Measurements from ENCODE around the gene M1AP. TPM values are rescaled to one million over a fixed set of nuclear protein-coding genes. Genes with fewer than 3 reads are reported as not detected.

Gene M1AP
- total RNA-seq, 1 donor from 2014 or later, result 1.4 TPM

- no peaks in the 10 kb centered on the region for H3K4me1 ChIP-seq
- no peaks in the 10 kb centered on the region for H3K9me3 ChIP-seq
- H3K27me3 ChIP-seq, result no peaks in the 10 kb centered on the region
- H3K27ac ChIP-seq, result no peak overlapping the region
- ATAC-seq (no peak), DNase-seq (no peak)
- no peaks in the 10 kb centered on the region for H3K36me3 ChIP-seq
- H3K4me3 ChIP-seq, result no peak overlapping the region
- TF ChIP-seq CTCF (IDR thresholded peaks at IDR 0.05), result no peak
- intact Hi-C loops (cut with DNase I), result no loop called here
Measured at GRCh38 chr2:74620671-74621070, 27.5 kb downstream of the M1AP start.

GRCh38 chr2:74619651-74620297 lies 28.4 kb downstream of the M1AP start:
- intact Hi-C loops (cut with DNase I), result no loop called here
- DNase-seq (no peak), ATAC-seq (no peak)
- Histone ChIP-seq H3K27ac (no peak overlapping the region), H3K27me3 (no peaks in the 10 kb centered on the region), H3K4me3 (no peak overlapping the region), H3K36me3 (no peaks in the 10 kb centered on the region), H3K4me1 (no peaks in the 10 kb centered on the region), H3K9me3 (no peaks in the 10 kb centered on the region)
- TF ChIP-seq CTCF (IDR thresholded peaks at IDR 0.05), result no peak

GRCh38 chr2:74618410-74619083 lies 29.6 kb downstream of the M1AP start:
- intact Hi-C loops (cut with DNase I), result no loop called here

GRCh38 chr2:74617122-74617521 lies 31.0 kb downstream of the M1AP start:
- ATAC-seq (no peak), DNase-seq (no peak)
- TF ChIP-seq CTCF (IDR thresholded peaks at IDR 0.05), result no peak
- no peaks in the 10 kb centered on the region for H3K9me3 ChIP-seq
- intact Hi-C loops (cut with DNase I), result no loop called here
- H3K27me3 ChIP-seq, result no peaks in the 10 kb centered on the region
- H3K27ac ChIP-seq, result no peak overlapping the region
- no peaks in the 10 kb centered on the region for H3K36me3 ChIP-seq
- no peaks in the 10 kb centered on the region for H3K4me1 ChIP-seq
- H3K4me3 ChIP-seq, result no peak overlapping the region

More at GRCh38 chr2:74618410-74619083, 29.6 kb downstream of the M1AP start:
- DNase-seq (no peak), ATAC-seq (no peak)
- no peak for TF ChIP-seq CTCF (IDR thresholded peaks at IDR 0.05)
- Histone ChIP-seq H3K4me1 (no peaks in the 10 kb centered on the region), H3K4me3 (no peak overlapping the region), H3K27ac (no peak overlapping the region), H3K9me3 (no peaks in the 10 kb centered on the region), H3K36me3 (no peaks in the 10 kb centered on the region), H3K27me3 (no peaks in the 10 kb centered on the region)

GRCh38 chr2:74606927-74607326 lies 41.2 kb downstream of the M1AP start:
- ATAC-seq (no peak), DNase-seq (no peak)
- TF ChIP-seq CTCF (IDR thresholded peaks at IDR 0.05), result no peak
- peaks cover 10% of the 10 kb centered on the region for H3K27me3 ChIP-seq
- no peaks in the 10 kb centered on the region for H3K4me1 ChIP-seq
- H3K27ac ChIP-seq, result no peak overlapping the region
- no peaks in the 10 kb centered on the region for H3K9me3 ChIP-seq
- H3K36me3 ChIP-seq, result no peaks in the 10 kb centered on the region
- no peak overlapping the region for H3K4me3 ChIP-seq
- intact Hi-C loops (cut with DNase I), result no loop called here
